Coronary artery (tissue), 2 donors: ENCODE measurements around the gene CALR.

ENCODE experiments used
- DNase-seq: peaks from one replicate; pipeline ENCODE4 v3.0.0-alpha.2; 2017; ENCODE audit warnings: low spot score
- H3K27ac ChIP-seq, 2 donors: fragments of 200-600 bp; sonication (generic); one replicate each; pipeline ENCODE4 v1.5.1; 2016 to 2019
- H3K4me3 ChIP-seq: fragments of 200-600 bp; sonication (generic); 2 replicates; pipeline ENCODE4 v1.5.1; 2016; ENCODE audit warnings: mild to moderate bottlenecking, moderate library complexity
- CTCF ChIP-seq: fragments of 200-600 bp; sonication (generic); IDR thresholded peaks from one replicate; pipeline ENCODE4 v1.5.1; 2019; ENCODE audit warnings: antibody characterized with exemption

The CALR gene

GRCh38 chr19:12922959-12923358 is 15.4 kb upstream of the CALR start:
- DNase-seq, result no peak
- H3K4me3 ChIP-seq, result no peak overlapping the region
- no peak overlapping the region for H3K27ac ChIP-seq
- no peak for TF ChIP-seq CTCF

GRCh38 chr19:12924621-12925310 is 13.6 kb upstream of the CALR start:
- DNase-seq, result no peak
- no peak for TF ChIP-seq CTCF
- Histone ChIP-seq H3K4me3 (no peak overlapping the region), H3K27ac (no peak overlapping the region)

DNA sequence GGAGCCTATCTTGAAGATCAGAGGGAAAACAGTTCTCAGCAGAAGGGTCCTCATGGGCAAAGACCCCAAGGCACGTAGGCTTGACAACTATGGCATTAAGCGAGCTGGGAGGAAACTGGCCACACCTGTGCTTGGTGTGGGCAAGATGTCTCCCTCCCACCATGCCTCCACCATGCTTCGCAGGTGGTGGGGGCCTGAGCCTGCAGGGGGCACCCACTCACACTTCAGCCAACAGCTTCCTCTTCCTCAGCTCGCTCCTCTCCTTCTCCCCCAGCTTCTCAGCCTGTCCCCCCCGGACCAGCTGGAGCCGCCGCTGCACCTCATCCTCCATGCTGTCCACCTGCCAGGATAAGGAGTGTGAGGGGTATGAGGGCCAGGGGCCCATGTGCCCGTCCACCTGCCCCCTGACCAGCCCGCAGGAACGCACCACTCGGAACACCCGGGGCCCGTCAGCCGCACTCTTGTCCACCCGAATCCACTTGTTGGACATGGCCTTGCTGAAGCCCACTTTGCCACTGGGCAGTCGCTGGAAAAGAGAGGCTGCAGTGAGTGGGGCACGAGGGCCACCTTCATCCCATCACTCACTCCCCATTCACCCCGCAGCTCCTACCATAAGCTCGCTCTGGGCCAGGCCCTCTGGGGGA is 8.3 kb upstream of the CALR start:
- DNase-seq, result no peak
- Histone ChIP-seq H3K4me3 (no peak overlapping the region), H3K27ac (no peak overlapping the region)
- TF ChIP-seq CTCF, result no peak

DNA sequence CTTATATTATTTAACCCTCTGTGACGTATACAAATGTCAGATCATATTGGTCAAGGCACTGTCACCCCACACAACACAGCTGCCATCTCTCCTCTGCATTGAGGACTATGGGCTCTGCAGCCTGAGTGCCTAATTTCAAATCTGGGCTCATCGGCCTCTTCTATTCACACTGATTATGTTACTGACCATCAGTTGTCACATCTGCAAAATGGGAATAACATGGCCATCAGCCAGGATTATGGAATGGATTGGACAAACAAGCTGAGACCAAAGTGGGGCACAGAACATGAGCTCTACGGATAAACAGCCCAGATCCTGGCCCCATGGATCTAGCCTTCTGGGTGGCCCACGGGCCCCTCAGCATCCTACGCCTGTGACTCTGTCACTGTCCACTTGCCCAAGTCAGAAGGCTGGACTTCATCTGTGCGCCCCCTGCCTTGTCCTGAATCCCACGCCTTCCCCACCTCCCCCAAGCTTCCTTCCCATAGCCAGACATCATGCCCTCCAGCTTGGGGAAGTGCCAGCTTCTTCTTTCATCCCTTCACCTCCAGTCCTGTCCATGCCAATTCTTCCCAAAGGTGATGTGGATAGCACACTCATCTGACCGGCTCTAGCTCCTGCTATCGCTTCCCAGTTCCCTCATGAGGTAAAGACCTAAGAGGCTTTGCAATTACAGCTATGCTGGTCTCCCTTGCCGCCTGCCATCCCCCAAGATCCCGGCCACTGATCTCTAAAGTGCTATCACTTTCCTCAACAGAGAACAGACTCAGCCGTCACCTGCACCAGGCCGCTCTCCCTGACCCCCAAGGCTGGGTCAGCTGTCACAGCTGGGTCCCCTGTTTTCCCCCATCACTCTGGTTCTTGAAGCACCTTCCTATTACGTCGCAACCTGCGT is 5.8 kb upstream of the CALR start:
- H3K27ac ChIP-seq, result peak overlapping the region; percentile 82 to 87
- DNase-seq, result no peak
- peak overlapping the region; percentile 94 for H3K4me3 ChIP-seq
- TF ChIP-seq CTCF, result no peak

GRCh38 chr19:12933287-12934072 is 4.9 kb upstream of the CALR start, which contains the start of gene FARSA:
Gene FARSA, minus strand, starts transcription at chr19:12933711. Its CDS starts 15 bp downstream, at chr19:12933696.
- DNase-seq, result peak; percentile 96
- Histone ChIP-seq H3K27ac (peak within 1 kb of the TSS; percentile 82 to 87), H3K4me3 (peak within 1 kb of the TSS; percentile 94)
- no peak for TF ChIP-seq CTCF

GRCh38 chr19:12935071-12935470 is 3.3 kb upstream of the CALR start:
- no peak for DNase-seq
- no peak for TF ChIP-seq CTCF
- no peak overlapping the region for H3K27ac ChIP-seq
- no peak overlapping the region for H3K4me3 ChIP-seq
